GM19240 (cell line): ENCODE measurements around the gene OSTF1.

Source experiments
- DNase-seq: peaks from one replicate; pipeline ENCODE4 v3.0.0; 2011; ENCODE audit warnings: low spot score; ENCODE audit not compliant: insufficient read length

The OSTF1 gene

GRCh38 chr9:75087824-75088645 is at the start of gene OSTF1, which contains the start of gene NMRK1:
OSTF1 (plus strand) TSS chr9:75088514; CDS start chr9:75088693, 179 bp downstream.
NMRK1 (minus strand) TSS chr9:75088155; CDS start chr9:75083115, 5,040 bp downstream.
- peak; percentile 70 for DNase-seq

- no peak for DNase-seq
Observed at GRCh38 chr9:75039009-75039408, 49.3 kb upstream of the OSTF1 start.

GRCh38 chr9:75039801-75040200 is 48.5 kb upstream of the OSTF1 start:
- DNase-seq, result no peak

- no peak for DNase-seq
Observed at GRCh38 chr9:75041041-75041440, 47.3 kb upstream of the OSTF1 start.

- no peak for DNase-seq
Observed at GRCh38 chr9:75046725-75047345, 41.5 kb upstream of the OSTF1 start.

- no peak for DNase-seq
Observed at GRCh38 chr9:75047506-75047905, 40.8 kb upstream of the OSTF1 start.

- no peak for DNase-seq
Observed at GRCh38 chr9:75051285-75051684, 37.0 kb upstream of the OSTF1 start.

GRCh38 chr9:75053869-75054268 is 34.4 kb upstream of the OSTF1 start:
- peak; percentile 22 for DNase-seq

- no peak for DNase-seq
Observed at GRCh38 chr9:75054368-75055001, 33.8 kb upstream of the OSTF1 start.

- no peak for DNase-seq
Observed at GRCh38 chr9:75061169-75061568, 27.1 kb upstream of the OSTF1 start.

- no peak for DNase-seq
Observed at GRCh38 chr9:75063556-75064305, 24.6 kb upstream of the OSTF1 start.

- no peak for DNase-seq
Observed at GRCh38 chr9:75064307-75065025, 23.8 kb upstream of the OSTF1 start.

- no peak for DNase-seq
Observed at GRCh38 chr9:75065510-75065909, 22.8 kb upstream of the OSTF1 start.

GRCh38 chr9:75067894-75068293 is 20.4 kb upstream of the OSTF1 start:
- no peak for DNase-seq

- DNase-seq, result no peak
Observed at GRCh38 chr9:75069171-75069570, 19.1 kb upstream of the OSTF1 start.

GRCh38 chr9:75071530-75072122 is 16.7 kb upstream of the OSTF1 start:
- DNase-seq, result no peak

- no peak for DNase-seq
Observed at GRCh38 chr9:75072895-75073294, 15.4 kb upstream of the OSTF1 start.

- no peak for DNase-seq
Observed at GRCh38 chr9:75081632-75082031, 6.7 kb upstream of the OSTF1 start.

- DNase-seq, result no peak
Observed at GRCh38 chr9:75083188-75083970, 4.9 kb upstream of the OSTF1 start.
